ENCODE results near the gene NEUROD6. TPM values are rescaled to one million over a fixed set of nuclear protein-coding genes. Genes with fewer than 3 reads are reported as not detected.

Gene NEUROD6
- total RNA-seq, 1 experiment from 2014 or later = not detected

DNA sequence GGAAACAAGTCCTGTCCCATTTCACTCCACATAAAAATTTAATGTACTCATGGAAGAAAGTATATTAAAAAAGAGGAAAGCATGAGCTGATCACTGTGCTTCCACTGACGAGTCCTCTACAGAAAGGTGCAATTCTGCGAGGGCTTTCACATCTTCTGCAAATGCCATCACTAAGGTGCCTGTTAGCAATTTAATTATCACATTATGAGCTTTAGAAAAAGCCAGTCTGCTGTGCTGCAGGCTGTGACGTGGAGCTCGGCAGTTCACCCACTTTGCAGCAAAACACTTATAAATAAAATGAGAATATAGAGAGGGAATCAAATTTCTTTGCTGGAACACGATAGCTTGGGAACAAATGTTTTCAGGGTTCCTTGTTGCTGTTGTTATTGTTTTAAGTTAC lies 22.5 kb upstream of the NEUROD6 start:
- ChIA-PET POLR2A (no interaction called here), CTCF (no interaction called here)
- H3K27me3 Mint-ChIP-seq (ENCODE audit: insufficient read depth, unreplicated experiment) = peaks cover 6% of the 10 kb centered on the region
- no peak for DNase-seq
- H3K4me1 Mint-ChIP-seq (ENCODE audit: low read depth, unreplicated experiment) = no peaks in the 10 kb centered on the region
- no peaks in the 10 kb centered on the region for H3K36me3 ChIP-seq (ENCODE audit: control insufficient read depth, insufficient read depth, low read length)
- BruUV-seq (replicated peaks) = no TSS peak
- H3K9me3 ChIP-seq = no peaks in the 10 kb centered on the region
- no peak overlapping the region for H3K27ac Mint-ChIP-seq (ENCODE audit: unreplicated experiment)
- H3K36me3 Mint-ChIP-seq (ENCODE audit: insufficient read depth, unreplicated experiment) = no peaks in the 10 kb centered on the region
- no peak overlapping the region for H3K4me3 ChIP-seq (ENCODE audit: low read depth, low read length)
- H3K9me3 Mint-ChIP-seq (ENCODE audit: unreplicated experiment) = no peaks in the 10 kb centered on the region
- no peaks in the 10 kb centered on the region for H3K27me3 ChIP-seq (replicated peaks; ENCODE audit: control insufficient read depth, insufficient read depth, low read length)
- TF ChIP-seq, protein P1, sequence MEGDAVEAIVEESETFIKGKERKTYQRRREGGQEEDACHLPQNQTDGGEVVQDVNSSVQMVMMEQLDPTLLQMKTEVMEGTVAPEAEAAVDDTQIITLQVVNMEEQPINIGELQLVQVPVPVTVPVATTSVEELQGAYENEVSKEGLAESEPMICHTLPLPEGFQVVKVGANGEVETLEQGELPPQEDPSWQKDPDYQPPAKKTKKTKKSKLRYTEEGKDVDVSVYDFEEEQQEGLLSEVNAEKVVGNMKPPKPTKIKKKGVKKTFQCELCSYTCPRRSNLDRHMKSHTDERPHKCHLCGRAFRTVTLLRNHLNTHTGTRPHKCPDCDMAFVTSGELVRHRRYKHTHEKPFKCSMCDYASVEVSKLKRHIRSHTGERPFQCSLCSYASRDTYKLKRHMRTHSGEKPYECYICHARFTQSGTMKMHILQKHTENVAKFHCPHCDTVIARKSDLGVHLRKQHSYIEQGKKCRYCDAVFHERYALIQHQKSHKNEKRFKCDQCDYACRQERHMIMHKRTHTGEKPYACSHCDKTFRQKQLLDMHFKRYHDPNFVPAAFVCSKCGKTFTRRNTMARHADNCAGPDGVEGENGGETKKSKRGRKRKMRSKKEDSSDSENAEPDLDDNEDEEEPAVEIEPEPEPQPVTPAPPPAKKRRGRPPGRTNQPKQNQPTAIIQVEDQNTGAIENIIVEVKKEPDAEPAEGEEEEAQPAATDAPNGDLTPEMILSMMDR (IDR thresholded peaks at IDR 0.05; ENCODE audit: insufficient read depth in 1 of 2, low read depth in 1 of 2, low read length in 1 of 2, severe bottlenecking in 1 of 2, unreplicated experiment in 1 of 2) = no peak
- H3K4me1 ChIP-seq = no peaks in the 10 kb centered on the region
- intact Hi-C loops (cut with micrococcal nuclease; ENCODE audit: unreplicated experiment) = no loop called here
- no peak overlapping the region for H3K4me3 Mint-ChIP-seq (ENCODE audit: unreplicated experiment)

DNA sequence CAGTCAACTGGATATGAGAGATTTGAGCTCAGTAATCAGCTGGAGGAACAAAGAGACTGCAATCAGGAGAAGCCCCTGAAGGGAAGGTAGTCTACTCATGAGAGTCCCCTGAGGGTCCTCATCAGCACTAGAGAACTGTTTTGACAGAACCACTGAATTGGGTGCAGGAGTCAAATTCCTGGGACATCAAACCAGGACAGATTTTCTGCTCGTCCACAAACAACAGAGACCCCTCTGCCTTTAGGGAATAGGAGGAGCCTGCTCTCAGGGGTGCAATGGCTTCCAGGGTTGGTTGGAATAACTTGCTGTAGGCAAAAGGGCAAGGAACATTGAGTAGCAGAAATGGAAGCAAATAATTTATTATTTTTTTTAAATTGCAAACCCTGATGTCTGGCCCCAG lies 21.9 kb upstream of the NEUROD6 start:
- ChIA-PET CTCF (no interaction called here), POLR2A (no interaction called here)
- DNase-seq = no peak
- H3K4me1 ChIP-seq = no peaks in the 10 kb centered on the region
- no peak overlapping the region for H3K4me3 ChIP-seq (ENCODE audit: low read depth, low read length)
- no peaks in the 10 kb centered on the region for H3K9me3 Mint-ChIP-seq (ENCODE audit: unreplicated experiment)
- no peaks in the 10 kb centered on the region for H3K4me1 Mint-ChIP-seq (ENCODE audit: low read depth, unreplicated experiment)
- no TSS peak for BruUV-seq (replicated peaks)
- no peaks in the 10 kb centered on the region for H3K27me3 ChIP-seq (replicated peaks; ENCODE audit: control insufficient read depth, insufficient read depth, low read length)
- TF ChIP-seq, protein P1 (IDR thresholded peaks at IDR 0.05; ENCODE audit: insufficient read depth in 1 of 2, low read depth in 1 of 2, low read length in 1 of 2, severe bottlenecking in 1 of 2, unreplicated experiment in 1 of 2) = no peak
- H3K36me3 ChIP-seq (ENCODE audit: control insufficient read depth, insufficient read depth, low read length) = no peaks in the 10 kb centered on the region
- no peaks in the 10 kb centered on the region for H3K36me3 Mint-ChIP-seq (ENCODE audit: insufficient read depth, unreplicated experiment)
- H3K9me3 ChIP-seq = no peaks in the 10 kb centered on the region
- H3K27me3 Mint-ChIP-seq (ENCODE audit: insufficient read depth, unreplicated experiment) = peaks cover 10% of the 10 kb centered on the region
- no peak overlapping the region for H3K4me3 Mint-ChIP-seq (ENCODE audit: unreplicated experiment)
- no peak overlapping the region for H3K27ac Mint-ChIP-seq (ENCODE audit: unreplicated experiment)
- intact Hi-C loops (cut with micrococcal nuclease; ENCODE audit: unreplicated experiment) = no loop called here

DNA sequence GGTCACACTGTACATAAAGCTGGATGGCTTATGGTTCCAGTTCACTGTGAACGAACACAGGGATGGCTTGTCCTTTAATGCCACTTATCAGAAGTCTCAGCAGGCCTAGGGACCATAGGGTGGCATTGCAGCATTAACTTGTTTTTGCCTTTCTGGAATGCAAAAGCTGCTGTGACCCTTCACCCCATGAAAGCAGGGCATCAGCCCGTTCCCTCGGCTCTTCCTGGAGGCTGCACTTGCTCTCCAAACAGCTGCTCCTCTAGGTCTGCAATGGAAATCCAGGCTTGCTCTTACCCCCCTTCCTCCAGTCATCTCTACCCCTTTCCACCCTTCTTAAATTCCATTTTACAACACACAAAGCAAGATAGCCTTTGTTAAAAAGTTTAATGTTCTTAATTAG lies 17.9 kb upstream of the NEUROD6 start:
- no peak overlapping the region for H3K4me3 ChIP-seq (ENCODE audit: low read depth, low read length)
- H3K36me3 Mint-ChIP-seq (ENCODE audit: insufficient read depth, unreplicated experiment) = no peaks in the 10 kb centered on the region
- no peaks in the 10 kb centered on the region for H3K9me3 Mint-ChIP-seq (ENCODE audit: unreplicated experiment)
- H3K36me3 ChIP-seq (ENCODE audit: control insufficient read depth, insufficient read depth, low read length) = no peaks in the 10 kb centered on the region
- BruUV-seq (replicated peaks) = no TSS peak
- DNase-seq = no peak
- no peaks in the 10 kb centered on the region for H3K4me1 Mint-ChIP-seq (ENCODE audit: low read depth, unreplicated experiment)
- intact Hi-C loops (cut with micrococcal nuclease; ENCODE audit: unreplicated experiment) = no loop called here
- H3K4me1 ChIP-seq = no peaks in the 10 kb centered on the region
- H3K27ac Mint-ChIP-seq (ENCODE audit: unreplicated experiment) = no peak overlapping the region
- H3K4me3 Mint-ChIP-seq (ENCODE audit: unreplicated experiment) = no peak overlapping the region
- H3K27me3 ChIP-seq (replicated peaks; ENCODE audit: control insufficient read depth, insufficient read depth, low read length) = no peaks in the 10 kb centered on the region
- TF ChIP-seq, protein P1 (IDR thresholded peaks at IDR 0.05; ENCODE audit: insufficient read depth in 1 of 2, low read depth in 1 of 2, low read length in 1 of 2, severe bottlenecking in 1 of 2, unreplicated experiment in 1 of 2) = no peak
- no peaks in the 10 kb centered on the region for H3K9me3 ChIP-seq
- CTCF ChIA-PET = no interaction called here
- H3K27me3 Mint-ChIP-seq (ENCODE audit: insufficient read depth, unreplicated experiment) = peaks cover 10% of the 10 kb centered on the region
- POLR2A ChIA-PET = no interaction called here

Measured in Caco-2 (cell line).